A549 treated with Mapracorat at 1 μM for 4 hours (cell line): ENCODE data around the gene MON1A. TPM values are rescaled to one million over a fixed set of nuclear protein-coding genes. Genes with fewer than 3 reads are reported as not detected.

Experiments
- total RNA-seq: library from RNA; stranded (reverse); fragments of 200-300 nt; extraction: Qiagen RNA extraction; gene quantifications from 5 replicates; pipeline ENCODE4 v1.2.3, GENCODE V29; 2022

MON1A gene
- total RNA-seq: 5.1 to 9.5 TPM (median 8.1 TPM) in 5 replicates

GRCh38 chr3:49929291-49930167, at the start of gene MON1A:
MON1A (minus strand) TSS chr3:49929811; CDS start chr3:49913346, 16,465 bp downstream.

GRCh38 chr3:49939858-49940666, 10.5 kb upstream of the MON1A start, which contains the start of gene RBM6:
RBM6 (plus strand) TSS chr3:49940150; CDS start chr3:49962642, 22,492 bp downstream.

GRCh38 chr3:49903451-49904424, 25.9 kb downstream of the MON1A start, which contains the start of gene MST1R:
MST1R (minus strand) TSS chr3:49903873; CDS start chr3:49903609, 264 bp downstream.

GRCh38 chr3:49869525-49870126, 60.0 kb downstream of the MON1A start, which contains the start of gene CAMKV:
CAMKV (minus strand) TSS chr3:49869906; CDS start chr3:49862388, 7,518 bp downstream.

Other genes starting within 250 kb of the MON1A start
- 1.3 to 1.9 TPM (median 1.6 TPM) in 5 replicates for gene MST1, start 240.3 kb downstream of the MON1A start, total RNA-seq
- 10.2 to 16.4 TPM (median 14.9 TPM) in 5 replicates for gene RNF123, start 240.3 kb downstream of the MON1A start, total RNA-seq
- gene AMIGO3, start 210.1 kb downstream of the MON1A start, total RNA-seq: 0.17 to 1.5 TPM (median 0.82 TPM) in 5 replicates
- 14.4 to 20.6 TPM (median 19.5 TPM) in 5 replicates for gene GMPPB, start 205.9 kb downstream of the MON1A start, total RNA-seq
- 19.0 to 22.9 TPM (median 21.8 TPM) in 5 replicates for gene IP6K1, start 143.3 kb downstream of the MON1A start, total RNA-seq
- 0.10 to 0.64 TPM (median 0.22 TPM) in 5 replicates for gene CDHR4, start 129.9 kb downstream of the MON1A start, total RNA-seq
- 1.4 to 3.1 TPM (median 2.1 TPM) in 5 replicates for gene INKA1, start 126.5 kb downstream of the MON1A start, total RNA-seq
- 0.30 to 0.70 TPM (median 0.41 TPM) in 5 replicates for gene UBA7, start 115.9 kb downstream of the MON1A start, total RNA-seq
- 10.2 to 14.5 TPM (median 13.8 TPM) in 5 replicates for gene TRAIP, start 73.2 kb downstream of the MON1A start, total RNA-seq
- gene CAMKV, start 59.9 kb downstream of the MON1A start, total RNA-seq: 0.16 to 0.32 TPM (median 0.21 TPM) in 5 replicates
- 6.1 to 8.3 TPM (median 7.6 TPM) in 5 replicates for gene MST1R, start 25.9 kb downstream of the MON1A start, total RNA-seq
- 21.9 to 27.2 TPM (median 25.8 TPM) in 5 replicates for gene RBM6, start 10.3 kb upstream of the MON1A start, total RNA-seq
- 29.4 to 37.8 TPM (median 34.5 TPM) in 5 replicates for gene RBM5, start 159.1 kb upstream of the MON1A start, total RNA-seq
- gene SEMA3F, start 225.5 kb upstream of the MON1A start, total RNA-seq: 11.5 to 17.8 TPM (median 16.4 TPM) in 5 replicates